GM23248 (cell line): ENCODE data around the gene SLC1A3. TPM values are rescaled to one million over a fixed set of nuclear protein-coding genes. Genes with fewer than 3 reads are reported as not detected.
A peak's percentile ranks its signal among the peaks of the same experiment; 100 is the strongest.

Experiments
- DNase-seq: peaks from one replicate; pipeline ENCODE4 v3.0.0-alpha.2; 2015
- H2AFZ ChIP-seq: fragments of 200-600 bp; sonication (generic); 2 replicates; pipeline ENCODE4 v1.6.1; 2016; ENCODE audit warnings: antibody characterized with exemption
- H3F3A ChIP-seq: fragments of 200-600 bp; sonication (generic); 2 replicates; pipeline ENCODE4 v1.6.1; 2016; ENCODE audit warnings: mild to moderate bottlenecking, antibody characterized with exemption, mixed run types; ENCODE audit not compliant: insufficient read depth
- H3K27ac ChIP-seq: fragments of 200-600 bp; sonication (generic); 2 replicates; pipeline ENCODE4 v1.5.1; 2016; ENCODE audit warnings: mild to moderate bottlenecking
- H3K27me3 ChIP-seq: fragments of 200-600 bp; sonication (generic); replicated peaks from 2 replicates; pipeline ENCODE4 v1.6.1; 2016; ENCODE audit warnings: mild to moderate bottlenecking; ENCODE audit not compliant: insufficient read depth
- H3K36me3 ChIP-seq: fragments of 200-600 bp; sonication (generic); 2 replicates; pipeline ENCODE4 v1.6.1; 2016; ENCODE audit warnings: low read depth, mild to moderate bottlenecking
- H3K4me1 ChIP-seq: fragments of 200-600 bp; sonication (generic); 2 replicates; pipeline ENCODE4 v1.6.1; 2016; ENCODE audit warnings: mild to moderate bottlenecking; ENCODE audit not compliant: insufficient read depth
- H3K4me2 ChIP-seq: fragments of 200-600 bp; sonication (generic); one replicate; pipeline ENCODE4 v1.6.1; 2016; ENCODE audit warnings: mild to moderate bottlenecking; ENCODE audit not compliant: unreplicated experiment
- H3K4me3 ChIP-seq: fragments of 200-600 bp; sonication (generic); 2 replicates; pipeline ENCODE4 v1.5.1; 2016; ENCODE audit warnings: mild to moderate bottlenecking
- H3K79me2 ChIP-seq: fragments of 200-600 bp; sonication (generic); 2 replicates; pipeline ENCODE4 v1.6.1; 2016; ENCODE audit warnings: mild to moderate bottlenecking; ENCODE audit not compliant: insufficient read depth
- H3K9ac ChIP-seq: fragments of 200-600 bp; sonication (generic); 2 replicates; pipeline ENCODE4 v1.6.1; 2016; ENCODE audit warnings: mild to moderate bottlenecking
- H3K9me2 ChIP-seq: fragments of 200-600 bp; sonication (generic); 2 replicates; pipeline ENCODE4 v1.6.1; 2016; ENCODE audit warnings: mixed run types, mild to moderate bottlenecking, moderate library complexity; ENCODE audit not compliant: insufficient read depth
- H3K9me3 ChIP-seq: fragments of 200-600 bp; sonication (generic); one replicate; pipeline ENCODE4 v1.6.1; 2017; ENCODE audit warnings: low read depth
- H4K20me1 ChIP-seq: fragments of 200-600 bp; sonication (generic); 2 replicates; pipeline ENCODE4 v1.6.0; 2016; ENCODE audit not compliant: insufficient read depth
- EZH2 ChIP-seq: fragments of 200-600 bp; sonication (generic); IDR thresholded peaks from 2 replicates; pipeline ENCODE4 v1.6.1; 2018; ENCODE audit warnings: antibody characterized with exemption, mild to moderate bottlenecking; ENCODE audit not compliant: insufficient read depth, poor library complexity, severe bottlenecking
- EZH2phosphoT487 ChIP-seq: fragments of 200-600 bp; sonication (generic); IDR thresholded peaks from 2 replicates; pipeline ENCODE4 v1.6.1; 2018; ENCODE audit warnings: antibody characterized with exemption, moderate library complexity, mild to moderate bottlenecking, low read depth; ENCODE audit not compliant: insufficient read depth
- WGBS, 2 experiments: methylation state at CpG; one replicate each; pipeline ENCODE4 v1.1.6; 2015 to 2017; ENCODE audit warnings: low lambda C conversion rate in 2 of 2, low coverage in 1 of 2; ENCODE audit errors: missing lambda C conversion rate in 2 of 2; 5-methylcytosine and 5-hydroxymethylcytosine counted together
- in situ Hi-C: fragments of 300-500 bp; cut with MboI; formaldehyde crosslinking; loops from 2 replicates; pipeline ENCODE4 v1.15.0; 2020
- polyA plus RNA-seq: library from polyadenylated mRNA; unstranded; fragments of >200 nt; fragmentation: Nextera tagmentation; extraction: Ambion mirVana; gene quantifications from 2 replicates; pipeline ENCODE4 v1.2.1, GENCODE V29; 2016
- total RNA-seq: library from RNA; depleted of rRNA; stranded (reverse); fragments of >200 nt; shearing (Covaris generic); gene quantifications from 2 replicates; pipeline ENCODE4 v1.2.3, GENCODE V29; 2014

The SLC1A3 gene
- total and polyA plus RNA-seq, 2 experiments from 2014 or later = 1.7 to 2.5 TPM

DNA sequence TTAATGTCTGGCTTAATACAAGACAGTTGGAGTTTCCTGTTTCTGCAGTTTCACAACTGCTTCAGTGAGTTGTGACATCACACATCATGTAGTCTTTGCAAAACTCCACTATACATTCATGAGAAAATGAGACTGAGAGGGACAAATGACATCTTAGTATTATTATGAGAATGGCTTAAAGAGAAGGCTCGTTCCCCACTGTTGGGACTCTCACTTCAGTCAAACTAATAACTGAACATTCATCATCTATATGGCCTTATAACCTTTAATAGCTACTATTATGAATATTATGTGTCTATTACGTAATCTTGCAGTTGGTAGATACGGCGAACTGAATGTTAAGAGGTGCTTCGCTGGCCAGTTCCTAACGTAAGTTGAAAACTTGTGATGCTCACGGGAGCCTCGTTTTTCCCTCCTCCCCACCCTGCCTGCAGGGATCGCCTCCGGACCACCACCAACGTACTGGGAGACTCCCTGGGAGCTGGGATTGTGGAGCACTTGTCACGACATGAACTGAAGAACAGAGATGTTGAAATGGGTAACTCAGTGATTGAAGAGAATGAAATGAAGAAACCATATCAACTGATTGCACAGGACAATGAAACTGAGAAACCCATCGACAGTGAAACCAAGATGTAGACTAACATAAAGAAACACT lies 79.4 kb downstream of the SLC1A3 start:
- peaks cover 29% of the 10 kb centered on the region for H3K4me1 ChIP-seq
- in situ Hi-C loops = loop anchor here (25.0 kb wide), 1 partner anchor 423 kb away; no protein-coding TSS in a partner anchor
- H4K20me1 ChIP-seq = no peaks in the 10 kb centered on the region
- H3K4me2 ChIP-seq = no peak overlapping the region
- peaks cover 3% of the 10 kb centered on the region for H3F3A ChIP-seq
- H3K9ac ChIP-seq = no peak overlapping the region
- no peaks in the 10 kb centered on the region for H3K79me2 ChIP-seq
- no peaks in the 10 kb centered on the region for H3K27me3 ChIP-seq
- 92 to 93% methylated on average over 13 of the region's 13 CpGs for WGBS, 2 experiments
- no peaks in the 10 kb centered on the region for H3K9me3 ChIP-seq
- H2AFZ ChIP-seq = no peak overlapping the region
- TF ChIP-seq EZH2 (no peak), EZH2phosphoT487 (no peak)
- H3K36me3 ChIP-seq = no peaks in the 10 kb centered on the region
- H3K9me2 ChIP-seq = no peaks in the 10 kb centered on the region
- H3K27ac ChIP-seq = no peak overlapping the region
- H3K4me3 ChIP-seq = no peak overlapping the region
- DNase-seq = peak; percentile 47

DNA sequence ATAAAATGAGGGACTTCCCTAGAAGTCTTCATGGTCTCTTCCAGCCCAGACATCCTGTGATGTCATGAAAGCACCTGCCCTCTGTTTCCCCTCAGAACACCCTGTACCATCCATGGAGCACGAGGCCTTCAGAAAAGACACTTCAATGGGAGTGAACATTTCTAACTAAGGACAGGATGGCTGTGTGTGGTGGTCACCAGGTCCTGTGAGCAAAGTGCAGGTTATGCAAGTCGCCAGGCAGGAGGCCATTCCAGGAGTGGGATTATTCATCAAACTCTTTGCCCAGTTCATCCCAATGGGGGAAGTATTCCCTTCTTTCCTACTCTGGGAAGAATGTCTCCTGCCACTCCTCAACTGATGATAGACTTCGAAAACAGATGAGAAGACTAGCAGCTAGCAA lies 80.5 kb downstream of the SLC1A3 start:
- Histone ChIP-seq H3K27me3 (no peaks in the 10 kb centered on the region), H3F3A (peaks cover 14% of the 10 kb centered on the region), H3K9me3 (no peaks in the 10 kb centered on the region), H3K36me3 (no peaks in the 10 kb centered on the region), H3K9me2 (no peaks in the 10 kb centered on the region), H3K9ac (no peak overlapping the region), H4K20me1 (no peaks in the 10 kb centered on the region), H3K4me2 (no peak overlapping the region), H3K27ac (no peak overlapping the region), H2AFZ (no peak overlapping the region), H3K4me1 (peaks cover 40% of the 10 kb centered on the region), H3K4me3 (no peak overlapping the region), H3K79me2 (no peaks in the 10 kb centered on the region)
- WGBS, 2 experiments = 94 to 96% methylated on average over 3 of the region's 3 CpGs
- in situ Hi-C loops = loop anchor here (25.0 kb wide), 1 partner anchor 425 kb away; no protein-coding TSS in a partner anchor
- no peak for TF ChIP-seq EZH2
- no peak for TF ChIP-seq EZH2phosphoT487
- DNase-seq = no peak

DNA sequence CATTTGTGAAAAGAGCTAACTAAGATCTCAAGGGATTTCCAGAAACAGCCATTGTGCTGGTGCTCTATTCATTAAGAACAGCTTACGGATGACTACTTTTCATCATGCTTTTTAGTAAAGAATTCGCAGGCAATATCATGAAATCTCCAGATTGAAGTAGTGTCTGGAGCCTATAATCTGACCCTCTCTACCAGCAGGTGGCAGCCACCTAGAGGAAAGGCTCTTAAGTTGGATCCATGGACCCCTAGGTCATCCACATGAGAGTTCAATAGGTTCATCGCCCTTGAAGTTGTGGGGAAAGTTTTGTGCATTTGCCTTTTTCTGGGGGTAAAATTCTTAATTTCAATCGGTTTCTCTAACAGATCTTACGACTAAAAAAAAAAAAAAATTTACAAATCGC lies 82.3 kb downstream of the SLC1A3 start:
- H3K4me2 ChIP-seq = no peak overlapping the region
- 97% methylated on average over 6 of the region's 6 CpGs for WGBS, 2 experiments
- DNase-seq = peak; percentile 33
- H3K79me2 ChIP-seq = no peaks in the 10 kb centered on the region
- no peak overlapping the region for H3K27ac ChIP-seq
- no peak overlapping the region for H3K4me3 ChIP-seq
- no peaks in the 10 kb centered on the region for H3K27me3 ChIP-seq
- no peaks in the 10 kb centered on the region for H4K20me1 ChIP-seq
- H3K9me3 ChIP-seq = no peaks in the 10 kb centered on the region
- H3K9me2 ChIP-seq = no peaks in the 10 kb centered on the region
- no peak overlapping the region for H2AFZ ChIP-seq
- TF ChIP-seq EZH2 (no peak), EZH2phosphoT487 (no peak)
- in situ Hi-C loops = loop anchor here (25.0 kb wide), 1 partner anchor 426 kb away; no protein-coding TSS in a partner anchor
- peaks cover 24% of the 10 kb centered on the region for H3F3A ChIP-seq
- H3K9ac ChIP-seq = no peak overlapping the region
- H3K4me1 ChIP-seq = peaks cover 45% of the 10 kb centered on the region
- no peaks in the 10 kb centered on the region for H3K36me3 ChIP-seq

DNA sequence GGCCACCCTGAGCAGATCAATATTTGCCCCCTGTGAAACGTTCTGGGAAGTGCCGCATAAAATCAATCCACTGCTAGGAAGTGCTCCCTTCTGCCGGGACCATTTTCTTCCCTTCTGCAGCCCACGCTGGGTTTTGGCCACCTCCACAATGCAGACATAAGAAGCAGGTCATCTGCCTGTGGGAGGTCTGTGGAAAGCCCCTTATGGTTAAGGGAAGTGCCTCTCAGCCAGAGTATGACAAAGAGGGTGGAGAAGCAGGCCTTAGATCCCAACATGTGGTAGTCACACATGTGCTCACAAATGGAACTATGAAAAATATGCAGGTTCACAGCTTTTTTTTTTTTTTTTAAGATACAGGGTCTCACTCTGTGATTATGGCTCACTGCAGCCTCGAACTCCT lies 82.8 kb downstream of the SLC1A3 start:
- Histone ChIP-seq H3K27ac (no peak overlapping the region), H3K36me3 (no peaks in the 10 kb centered on the region), H3K4me1 (peaks cover 40% of the 10 kb centered on the region), H3K4me2 (peak overlapping the region; percentile 86), H2AFZ (peak overlapping the region; percentile 98; the same call in 1 of the 2 replicates), H3K79me2 (no peaks in the 10 kb centered on the region), H3K27me3 (no peaks in the 10 kb centered on the region), H4K20me1 (no peaks in the 10 kb centered on the region), H3K4me3 (no peak overlapping the region), H3K9me3 (no peaks in the 10 kb centered on the region), H3F3A (peaks cover 24% of the 10 kb centered on the region), H3K9ac (peak overlapping the region; percentile 77; the same call in 1 of the 2 replicates), H3K9me2 (no peaks in the 10 kb centered on the region)
- DNase-seq = peak; percentile 66
- WGBS, 2 experiments = 68 to 74% methylated on average over 5 of the region's 5 CpGs
- TF ChIP-seq EZH2phosphoT487 (no peak), EZH2 (no peak)
- in situ Hi-C loops = loop anchor here (25.0 kb wide), 1 partner anchor 427 kb away; no protein-coding TSS in a partner anchor
